Measurements from ENCODE around the gene C9orf153.
A peak's percentile ranks its signal among the peaks of the same experiment; 100 is the strongest.
"Not testable (repeated sequence)": the region's sequence is repeated elsewhere in the genome, so short reads cannot be mapped to it uniquely, and the experiment has no call there.

C9orf153 gene

DNA sequence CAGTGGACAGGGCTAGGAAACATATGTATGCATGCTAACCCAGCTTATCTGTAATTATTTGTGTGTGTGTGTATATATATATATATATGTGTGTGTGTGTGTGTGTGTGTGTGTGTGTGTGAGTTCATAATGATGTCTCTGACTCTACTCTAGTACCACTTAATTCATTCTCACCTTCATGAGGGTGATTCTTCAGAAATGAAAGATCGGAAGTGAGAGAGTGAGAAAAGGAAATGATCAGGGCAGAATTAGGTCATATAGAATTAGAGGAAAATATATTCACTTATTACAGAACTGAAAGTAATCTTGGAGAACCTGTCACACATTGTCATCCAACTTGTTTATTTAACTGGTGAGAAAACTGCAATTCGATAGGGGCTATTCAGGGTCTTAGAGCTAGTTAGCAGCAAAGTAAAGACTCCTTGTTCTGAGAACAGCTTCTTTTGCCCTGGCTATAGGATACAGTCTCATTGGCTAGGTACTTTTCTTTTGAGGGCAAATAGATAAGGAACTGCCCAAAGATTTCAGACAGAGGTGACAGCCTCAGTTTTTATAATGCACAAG, 58.8 kb downstream of the C9orf153 start:
- TF ChIP-seq POLR2A (IDR thresholded peaks at IDR 0.05; ENCODE audit: low read length) (no peak), GATA1 (IDR thresholded peaks at IDR 0.05; ENCODE audit: low read depth, low read length) (no peak)

DNA sequence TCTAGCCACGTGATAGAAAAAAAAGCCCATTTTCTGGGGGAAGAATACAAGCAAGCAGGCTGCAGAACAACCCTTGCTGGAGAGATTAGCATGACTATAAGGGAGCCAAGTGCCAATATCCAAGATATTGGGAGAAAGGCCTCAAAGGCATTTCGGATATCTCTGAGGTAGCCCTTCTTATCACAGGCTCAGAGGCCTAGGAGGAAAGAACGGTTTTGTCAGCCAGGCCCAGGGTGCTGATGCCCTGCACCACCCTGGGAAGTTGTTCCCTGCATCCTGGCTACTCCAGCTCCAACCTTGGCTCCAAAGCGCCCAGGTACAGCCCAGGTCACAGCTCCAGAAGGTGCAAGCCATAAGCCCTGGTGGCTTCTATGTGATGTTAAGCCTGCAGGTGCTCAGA, 66.4 kb downstream of the C9orf153 start:
- no peak for DNase-seq
- TF ChIP-seq POLR2A (IDR thresholded peaks at IDR 0.05; ENCODE audit: low read length) (no peak), GATA1 (IDR thresholded peaks at IDR 0.05; ENCODE audit: low read depth, low read length) (no peak)

More for the DNA sequence above, 58.8 kb downstream of the C9orf153 start:
- DNase-seq = no peak

- DNase-seq = not testable (repeated sequence)
These were observed 68.8 kb downstream of the C9orf153 start for GRCh38 chr9:86190700-86191099.

GRCh38 chr9:86187121-86187520, 72.3 kb downstream of the C9orf153 start:
- TF ChIP-seq GATA1 (IDR thresholded peaks at IDR 0.05; ENCODE audit: low read depth, low read length) (no peak), POLR2A (IDR thresholded peaks at IDR 0.05; ENCODE audit: low read length) (no peak)
- DNase-seq = peak; percentile 14 to 39

GRCh38 chr9:86186696-86187095, 72.8 kb downstream of the C9orf153 start:
- DNase-seq = no peak
- no peak for TF ChIP-seq GATA1 (IDR thresholded peaks at IDR 0.05; ENCODE audit: low read depth, low read length)
- no peak for TF ChIP-seq POLR2A (IDR thresholded peaks at IDR 0.05; ENCODE audit: low read length)

DNA sequence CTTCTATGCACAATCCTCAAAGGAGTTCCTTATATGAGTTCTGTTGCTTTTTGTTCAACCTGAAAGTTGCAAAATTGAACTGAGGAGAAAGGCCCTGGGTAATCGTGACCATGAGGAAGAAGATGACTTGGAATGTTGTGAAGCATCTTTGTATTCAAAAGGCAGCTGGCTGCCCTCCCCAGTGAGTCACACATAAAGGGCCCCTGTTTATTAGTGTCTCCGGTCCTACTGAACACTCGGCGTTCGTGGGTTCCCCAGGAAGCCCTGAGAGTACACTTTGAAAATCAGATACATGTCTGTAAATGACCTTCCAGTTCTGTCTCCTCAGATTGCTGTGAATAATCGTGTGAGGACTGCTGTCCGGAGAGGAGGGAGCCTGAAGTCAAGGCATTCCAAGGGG, 73.6 kb downstream of the C9orf153 start:
- no peak for TF ChIP-seq GATA1 (IDR thresholded peaks at IDR 0.05; ENCODE audit: low read depth, low read length)
- no peak for DNase-seq

DNA sequence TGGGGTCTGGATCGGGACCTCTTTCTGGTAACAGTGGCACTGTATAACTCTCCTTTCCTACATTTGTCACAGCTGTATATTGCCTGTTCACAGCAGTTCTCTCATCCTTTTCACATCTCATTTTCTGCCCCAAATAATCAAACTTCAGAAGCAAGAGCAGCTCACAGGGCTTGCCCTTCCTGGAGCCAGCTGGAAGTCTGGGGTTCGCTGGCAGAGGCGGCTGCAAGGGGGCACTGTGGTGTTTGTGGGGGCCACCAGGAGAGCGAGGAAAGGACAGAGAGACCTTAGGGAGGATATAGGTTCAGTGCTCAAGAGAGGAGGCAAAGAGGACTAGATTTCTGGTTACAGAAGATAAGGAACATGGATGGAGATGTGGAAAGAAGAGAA, 75.3 kb downstream of the C9orf153 start:
- no peak for TF ChIP-seq POLR2A (IDR thresholded peaks at IDR 0.05; ENCODE audit: low read length)
- DNase-seq = no peak

DNA sequence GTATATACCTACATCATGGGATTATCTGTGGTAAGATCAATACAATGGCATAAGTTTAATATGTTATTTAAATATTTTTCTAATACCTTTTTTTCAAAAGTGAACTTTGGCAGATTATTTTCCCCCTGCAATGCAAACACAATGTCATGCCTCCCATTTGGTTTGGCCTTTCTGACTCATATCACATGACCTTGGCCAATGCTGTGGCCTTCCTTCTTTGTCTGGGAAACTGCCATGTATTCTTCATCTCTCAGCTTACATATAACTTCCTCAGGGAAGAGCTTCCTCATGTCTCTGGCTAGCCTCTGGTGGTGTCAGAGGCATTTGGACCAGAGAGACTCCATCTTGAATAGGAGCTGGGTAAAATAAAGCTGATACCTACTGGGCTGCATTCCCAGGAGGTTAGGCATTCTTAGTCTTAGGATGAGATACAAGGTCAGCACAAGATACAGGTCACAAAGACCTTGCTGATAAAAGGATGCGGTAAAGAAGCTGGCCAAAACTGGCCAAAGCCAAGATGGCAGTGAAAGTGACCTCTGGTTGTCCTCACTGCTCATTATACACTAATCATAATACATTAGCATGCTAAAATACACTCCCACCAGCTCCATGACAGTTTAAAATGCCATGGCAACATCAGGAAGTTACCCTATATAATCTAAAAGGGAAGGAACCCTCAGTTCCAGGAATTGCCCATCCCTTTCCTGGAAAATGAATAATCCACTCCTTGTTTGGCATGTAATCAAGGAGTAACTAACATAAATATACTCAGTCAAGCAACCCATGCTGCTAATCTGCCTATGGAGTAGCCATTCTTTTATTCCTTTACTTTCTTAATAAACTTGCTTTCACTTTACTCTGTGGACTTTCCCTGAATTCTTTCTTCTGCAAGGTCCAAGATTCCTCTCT, 76.0 kb downstream of the C9orf153 start:
- DNase-seq = peak; percentile 57 to 61
- TF ChIP-seq GATA1 (IDR thresholded peaks at IDR 0.05; ENCODE audit: low read depth, low read length) (no peak), POLR2A (IDR thresholded peaks at IDR 0.05; ENCODE audit: low read length) (no peak)

DNA sequence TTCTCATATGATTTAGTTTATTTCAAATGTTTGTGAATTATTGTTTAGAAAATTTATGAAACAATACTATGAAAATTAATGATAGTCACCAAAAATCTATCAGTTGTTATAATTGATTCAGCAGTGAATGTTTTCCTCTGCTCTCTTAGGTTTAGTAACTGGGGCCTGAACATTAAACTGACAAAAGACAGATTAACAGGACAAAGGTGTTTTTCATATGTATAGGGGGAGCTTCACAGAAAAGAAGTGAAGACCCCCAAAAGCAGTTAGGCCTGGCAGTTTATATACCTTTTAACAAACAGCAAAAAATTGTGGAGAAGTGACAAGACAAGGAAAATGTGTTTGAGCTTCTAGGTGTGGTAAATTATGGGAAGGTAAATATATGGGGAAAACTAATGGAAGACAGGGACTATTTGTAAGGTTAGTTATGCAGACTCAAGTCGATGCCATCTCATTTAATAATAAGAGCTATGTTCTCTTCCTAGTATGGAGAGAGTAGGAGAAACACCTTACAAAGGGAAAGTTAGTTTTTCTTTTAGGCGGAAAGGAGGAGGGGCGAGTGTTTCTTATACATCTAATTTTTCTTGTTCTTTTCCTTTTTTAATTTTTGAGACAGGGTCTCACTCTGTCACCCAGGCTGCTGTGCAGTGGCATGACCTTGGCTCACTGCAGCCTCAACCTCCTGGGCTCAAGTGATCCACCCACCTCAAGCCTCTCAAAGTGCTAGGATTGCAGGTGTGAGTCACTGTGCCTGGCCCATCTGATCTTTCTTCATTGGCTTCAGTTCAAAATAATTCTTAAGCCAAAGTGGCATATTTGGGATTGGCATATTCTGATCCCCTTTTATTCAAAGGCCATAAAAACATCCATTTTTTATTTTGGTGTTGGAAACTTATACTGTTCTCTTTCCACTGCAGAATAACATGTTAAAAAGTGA, 77.8 kb downstream of the C9orf153 start:
- DNase-seq = peak in 1 of 2 experiments; percentile 14
- TF ChIP-seq POLR2A (IDR thresholded peaks at IDR 0.05; ENCODE audit: low read length) = no peak
- TF ChIP-seq GATA1 (IDR thresholded peaks at IDR 0.05; ENCODE audit: low read depth, low read length) = no peak

- DNase-seq = no peak
- no peak for TF ChIP-seq GATA1 (IDR thresholded peaks at IDR 0.05; ENCODE audit: low read depth, low read length)
- TF ChIP-seq POLR2A (IDR thresholded peaks at IDR 0.05; ENCODE audit: low read length) = no peak
These were observed 81.0 kb downstream of the C9orf153 start for GRCh38 chr9:86178503-86178902.

- DNase-seq = no peak
- TF ChIP-seq POLR2A (IDR thresholded peaks at IDR 0.05; ENCODE audit: low read length) (no peak), GATA1 (IDR thresholded peaks at IDR 0.05; ENCODE audit: low read depth, low read length) (no peak)
These were observed 81.5 kb downstream of the C9orf153 start for GRCh38 chr9:86177995-86178394.

DNA sequence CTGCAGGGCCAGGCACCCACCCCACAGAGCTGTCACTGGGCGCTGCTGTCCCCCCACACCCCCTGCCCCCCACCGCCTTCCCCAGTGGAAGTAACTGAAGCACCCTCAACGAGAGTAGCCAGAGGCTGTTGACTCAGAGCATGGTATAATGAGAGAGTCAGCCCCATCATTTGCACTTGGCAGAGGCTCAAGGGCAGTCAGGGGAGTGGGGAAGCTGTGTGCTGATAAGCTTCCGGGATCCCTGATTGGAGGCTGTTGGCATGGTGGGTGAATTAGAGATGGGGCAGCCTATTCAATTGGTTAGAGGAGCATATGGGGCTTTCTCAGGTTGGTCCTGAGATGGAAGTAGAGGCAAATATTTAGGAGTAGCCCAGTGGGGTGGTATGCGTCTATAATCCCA, 83.0 kb downstream of the C9orf153 start:
- TF ChIP-seq GATA1 (IDR thresholded peaks at IDR 0.05; ENCODE audit: low read depth, low read length) (no peak), POLR2A (IDR thresholded peaks at IDR 0.05; ENCODE audit: low read length) (no peak)
- peak; percentile 57 to 70 for DNase-seq

DNA sequence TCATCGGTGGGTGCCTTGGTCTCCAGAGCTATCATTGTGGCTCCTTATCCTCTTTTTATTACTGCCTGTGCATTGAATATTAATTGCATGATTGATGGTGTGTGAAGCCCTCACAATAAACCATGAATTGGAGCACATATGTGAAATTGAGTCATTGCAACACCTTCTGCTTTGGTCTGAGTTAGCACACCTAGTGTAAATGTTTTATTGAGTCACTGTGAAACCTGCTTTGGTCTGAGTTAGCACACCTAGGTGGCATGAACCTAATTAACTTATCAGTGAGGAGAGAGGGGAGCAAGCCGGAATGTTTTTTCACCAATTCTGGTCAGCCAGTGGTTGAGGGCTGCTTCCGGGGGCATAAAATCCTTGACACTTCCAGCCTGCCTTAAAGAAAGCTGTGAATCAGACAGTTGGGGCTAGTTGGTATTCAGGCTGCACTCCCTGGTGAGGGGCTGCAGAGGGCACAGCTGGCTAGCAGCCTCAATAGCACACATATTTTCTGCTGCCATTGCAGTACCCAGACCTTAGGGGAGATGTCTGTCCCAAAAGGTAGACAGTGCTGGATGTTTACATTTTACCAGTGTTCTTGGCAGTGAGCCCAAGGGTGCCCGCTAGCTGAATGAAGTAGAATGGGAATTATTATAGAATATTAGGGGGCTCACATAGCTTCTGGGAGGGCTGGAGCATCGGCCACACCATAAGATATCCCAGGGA, 83.6 kb downstream of the C9orf153 start:
- DNase-seq = no peak
- TF ChIP-seq POLR2A (IDR thresholded peaks at IDR 0.05; ENCODE audit: low read length) (no peak), GATA1 (IDR thresholded peaks at IDR 0.05; ENCODE audit: low read depth, low read length) (no peak)

DNA sequence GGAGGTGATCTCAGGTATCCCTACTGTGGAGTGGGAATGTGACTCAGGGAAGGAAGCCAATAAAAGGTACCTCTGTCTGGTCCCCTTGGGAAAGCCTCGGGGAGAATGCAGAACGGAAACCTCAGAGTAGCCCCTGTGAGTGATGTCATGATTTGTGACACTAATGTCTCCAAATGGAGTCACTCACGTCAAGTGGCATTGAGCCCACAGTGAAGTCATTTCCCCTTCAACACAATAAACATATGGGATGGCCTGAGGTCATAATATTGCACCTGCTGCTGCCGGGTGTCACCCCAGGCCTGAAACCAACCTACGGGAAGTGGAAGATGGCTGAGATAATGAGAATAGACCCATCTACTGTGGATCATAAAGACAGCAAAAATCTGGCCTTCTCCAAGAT, 84.2 kb downstream of the C9orf153 start:
- no peak for TF ChIP-seq GATA1 (IDR thresholded peaks at IDR 0.05; ENCODE audit: low read depth, low read length)
- no peak for TF ChIP-seq POLR2A (IDR thresholded peaks at IDR 0.05; ENCODE audit: low read length)
- DNase-seq = no peak
